HG03139 (cell line): Measurements from ENCODE around the gene BAMBI.

ENCODE experiments used
- ATAC-seq: cut with Tn5 transposase; IDR thresholded peaks from one replicate; pipeline ENCODE4 v1.9.1; 2021; ENCODE audit not compliant: unreplicated experiment

Gene BAMBI

DNA sequence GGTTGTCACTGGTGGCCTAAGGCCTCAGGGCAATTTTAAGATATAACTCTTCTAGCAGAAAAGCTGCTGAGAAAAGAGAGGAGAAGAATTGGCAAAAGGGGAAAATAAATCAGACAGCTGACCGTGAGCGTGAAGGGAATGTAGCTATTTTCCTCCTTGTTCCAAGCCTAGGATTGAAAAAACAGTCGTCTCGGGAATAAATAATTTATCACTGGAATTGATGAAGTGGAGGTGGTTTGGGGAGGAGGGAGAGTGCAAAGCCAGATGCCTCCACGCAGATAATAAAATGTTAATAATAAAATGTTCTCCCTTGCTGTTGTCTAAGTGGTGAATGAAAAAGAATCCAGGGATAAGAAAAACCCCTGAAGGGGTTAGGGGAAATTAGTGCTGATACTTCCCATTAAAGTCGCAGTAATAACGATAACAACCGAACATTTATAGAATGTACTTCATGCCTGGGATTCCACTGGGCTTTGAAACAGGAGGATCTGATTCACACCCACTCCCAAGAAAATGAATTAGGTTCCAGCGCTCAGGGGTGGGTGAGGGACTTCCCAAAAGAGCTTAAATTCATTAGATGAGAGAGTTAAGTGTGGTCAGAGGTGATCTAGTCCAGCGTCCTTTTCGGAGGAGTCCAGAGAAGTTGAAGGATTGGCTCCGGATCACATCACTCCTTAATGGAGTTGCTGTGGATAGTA lies 27.3 kb downstream of the BAMBI start:
- no peak for ATAC-seq

DNA sequence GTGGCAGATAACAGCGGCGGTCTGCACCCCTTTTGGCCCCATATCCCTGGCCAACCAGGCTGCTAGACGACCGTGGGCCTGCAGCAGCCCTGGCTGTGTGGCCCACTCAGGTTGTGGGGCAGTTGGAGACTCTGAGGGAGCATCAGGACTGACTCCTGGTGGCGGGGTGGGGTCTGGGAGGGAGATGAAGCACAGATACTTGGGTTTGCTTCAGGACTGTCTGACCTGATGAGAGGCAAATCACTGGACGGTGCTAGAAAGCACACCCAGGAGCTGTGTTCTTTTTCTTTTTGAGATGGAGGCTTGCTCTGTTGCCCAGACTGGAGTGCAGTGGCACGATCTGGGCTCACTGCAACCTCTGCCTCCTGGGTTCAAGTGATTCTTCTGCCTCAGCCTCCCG lies 28.2 kb downstream of the BAMBI start:
- ATAC-seq = no peak

DNA sequence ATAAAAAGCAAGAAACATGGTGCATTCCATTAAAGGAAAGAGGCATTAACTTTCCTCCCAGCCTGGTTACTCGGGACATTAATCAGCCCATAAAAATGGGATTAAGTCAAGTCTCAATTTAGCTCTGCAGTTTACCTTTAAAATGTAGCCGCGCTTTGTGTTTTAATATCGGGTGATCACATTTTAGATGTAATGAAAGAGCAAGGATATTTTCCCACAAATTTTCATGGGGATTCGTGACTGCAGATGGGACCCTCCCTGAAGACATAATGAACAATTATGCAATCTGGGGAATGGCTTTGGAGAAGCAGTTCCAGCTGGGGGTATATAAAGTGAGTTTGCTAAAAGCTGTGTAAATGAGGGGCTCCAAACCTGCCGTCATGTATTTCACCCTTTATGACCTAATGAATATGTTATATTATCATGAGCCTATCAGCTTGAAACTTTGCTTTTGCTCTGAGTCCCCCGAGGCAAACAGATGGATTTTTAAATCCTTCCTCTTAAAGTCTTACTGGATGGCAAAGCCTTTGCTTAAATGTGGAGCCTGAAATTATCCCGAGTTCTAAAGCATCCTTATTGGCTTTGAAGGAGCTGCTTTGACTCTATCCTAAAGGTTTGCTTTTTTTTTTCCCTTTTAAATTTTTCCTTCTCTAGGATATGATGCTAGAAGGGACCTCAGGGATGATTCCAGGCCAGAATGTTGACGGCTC lies 31.8 kb downstream of the BAMBI start:
- no peak for ATAC-seq

DNA sequence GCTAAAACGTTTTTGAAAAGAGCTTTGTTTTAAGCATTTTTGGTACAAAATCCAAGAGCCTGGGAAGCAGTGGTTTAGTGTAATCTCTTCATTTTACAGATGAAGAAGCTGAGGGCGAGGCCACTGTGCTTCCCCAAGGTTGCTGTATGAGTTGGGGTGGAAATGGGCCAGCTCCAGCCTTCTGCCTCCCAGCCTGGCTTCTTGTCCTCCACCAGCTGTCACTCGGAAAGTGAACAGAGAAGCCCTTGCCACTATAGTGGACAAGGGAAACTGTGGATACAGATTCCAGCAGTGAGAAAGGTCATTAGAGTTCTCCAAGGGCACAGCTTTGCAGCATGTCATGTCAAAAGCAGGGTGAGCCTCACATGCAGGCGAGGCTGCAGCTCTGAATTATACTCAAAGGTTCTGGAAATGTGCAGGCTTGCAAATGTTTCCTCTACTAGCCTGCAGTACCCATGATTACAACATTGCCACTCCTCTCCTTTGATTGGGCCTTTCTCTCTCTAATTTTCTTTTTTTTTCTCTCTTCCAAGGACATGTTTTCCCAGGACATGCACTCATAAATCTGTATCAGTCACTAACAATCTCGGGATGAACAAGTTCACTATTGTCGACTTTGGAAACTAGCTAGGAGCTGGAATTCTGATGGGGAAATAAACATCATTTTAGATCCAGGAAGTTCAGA lies 33.0 kb downstream of the BAMBI start:
- no peak for ATAC-seq

DNA sequence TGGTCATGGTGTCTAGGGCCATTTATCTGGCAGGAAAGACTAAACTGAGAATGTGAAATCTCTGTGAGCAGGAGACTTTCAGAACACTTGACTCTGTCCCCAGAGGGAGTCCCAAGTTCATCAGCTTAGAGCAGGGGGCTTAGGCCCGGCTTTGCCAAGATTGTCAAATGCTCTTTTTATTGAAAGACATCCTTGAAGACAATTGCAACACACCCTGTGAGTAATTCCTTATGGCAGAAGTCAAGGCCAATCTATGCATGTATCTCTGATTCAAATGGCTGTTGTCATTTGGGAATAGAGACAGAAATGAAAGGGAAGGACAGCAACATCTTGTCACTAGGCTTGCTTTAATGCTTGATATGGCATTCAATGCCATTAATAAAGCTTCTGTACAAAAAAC lies 33.7 kb downstream of the BAMBI start:
- no peak for ATAC-seq

DNA sequence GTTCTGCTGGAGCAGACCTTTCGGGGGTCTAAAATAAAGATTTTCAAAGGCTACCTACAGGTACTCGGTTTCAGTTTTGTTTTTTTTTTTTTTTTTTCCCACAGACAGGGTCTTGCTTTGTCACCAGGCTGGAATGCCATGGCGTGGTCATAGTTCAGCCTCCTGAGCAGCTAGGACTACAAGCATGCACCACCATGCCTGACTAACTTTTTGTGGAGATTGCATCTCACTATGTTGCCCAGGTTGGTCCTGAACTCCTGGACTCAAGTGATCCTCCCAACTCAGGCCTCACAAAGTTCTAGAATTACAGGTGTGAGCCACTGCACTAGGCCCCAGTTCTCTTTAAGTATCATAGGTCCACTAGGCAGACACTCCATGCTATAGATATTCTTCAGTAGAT lies 34.5 kb downstream of the BAMBI start:
- no peak for ATAC-seq

DNA sequence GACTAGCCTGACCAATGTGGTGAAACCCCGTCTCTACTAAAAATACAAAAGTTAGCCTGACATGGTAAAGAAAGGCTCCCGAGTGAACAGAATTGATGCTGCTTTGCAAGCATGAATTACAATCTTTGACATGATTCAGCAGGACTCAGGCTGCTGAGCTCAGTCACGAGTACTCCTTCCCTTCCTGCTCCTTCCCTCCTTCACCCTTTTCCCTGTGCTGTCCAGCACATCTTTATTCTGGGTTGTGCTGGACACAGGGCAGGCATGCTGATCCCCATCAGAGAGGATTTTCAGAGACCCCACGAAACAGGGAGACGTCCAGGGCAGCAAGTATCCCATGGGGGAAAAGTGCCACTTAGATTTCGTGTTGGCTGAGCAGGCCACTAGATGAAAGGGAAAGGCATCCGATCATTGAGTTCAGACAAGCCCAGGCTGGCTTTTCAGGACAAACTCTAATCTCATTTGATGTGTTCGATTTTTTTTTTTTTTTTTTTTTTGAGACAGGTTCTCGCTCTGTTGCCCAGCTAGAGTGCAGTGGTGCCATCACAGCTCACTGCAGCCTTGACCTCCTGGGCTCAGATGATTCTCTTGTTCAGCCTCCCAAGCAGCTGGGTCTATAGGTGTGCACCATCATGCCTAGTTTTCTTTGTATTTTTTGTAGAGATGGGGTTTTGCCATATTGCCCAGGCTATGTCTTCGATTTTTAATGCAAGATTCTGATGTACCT lies 36.5 kb downstream of the BAMBI start:
- no peak for ATAC-seq

DNA sequence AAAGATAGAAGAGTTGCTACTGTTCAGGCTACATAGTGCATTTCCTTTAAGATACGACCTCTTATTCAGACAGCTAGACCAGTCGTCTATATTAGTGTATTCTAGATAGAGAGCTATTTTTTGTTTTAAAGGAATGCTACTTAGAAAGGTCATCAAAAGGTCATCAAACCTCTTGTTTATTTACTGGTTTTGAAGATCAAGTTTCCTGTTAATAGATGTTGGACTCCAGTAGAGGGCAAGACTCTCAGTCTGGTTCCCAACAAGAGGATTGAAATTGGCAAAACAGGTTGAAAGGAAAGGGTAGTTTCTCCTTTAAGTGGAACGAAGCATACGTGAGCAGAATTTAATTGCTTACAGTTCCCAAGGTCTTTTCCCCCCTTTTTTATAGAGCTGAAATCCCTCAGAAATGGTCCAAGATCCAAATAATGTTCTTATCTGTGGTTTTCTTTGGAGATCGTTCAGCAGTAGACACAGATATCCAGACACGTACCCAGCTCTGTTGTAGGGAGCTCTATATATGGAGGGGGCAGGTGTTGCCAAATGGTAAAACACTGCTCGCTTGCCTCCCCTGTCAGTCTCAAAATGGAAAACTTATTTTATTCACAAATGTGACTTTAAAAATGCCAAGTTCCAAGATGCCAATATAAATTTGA lies 37.2 kb downstream of the BAMBI start:
- ATAC-seq = no peak

DNA sequence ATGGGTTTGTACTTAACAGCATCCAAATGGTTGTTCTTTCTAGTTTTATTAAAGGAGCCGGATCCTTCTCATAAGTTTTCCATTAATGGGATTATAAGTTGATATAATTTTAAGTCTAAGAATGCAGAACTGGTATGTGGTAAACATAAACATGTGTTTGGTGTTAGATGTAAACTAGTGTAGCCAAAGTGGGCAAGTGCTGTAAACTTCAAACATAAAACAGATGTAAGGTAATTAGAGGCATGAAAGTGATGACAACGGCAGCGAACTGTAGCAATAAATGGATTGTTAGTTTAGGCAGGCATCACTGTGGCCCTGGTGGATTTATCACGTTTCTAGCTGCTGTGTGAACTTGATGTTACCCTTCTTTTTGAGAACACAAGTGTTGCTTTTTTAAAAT lies 37.9 kb downstream of the BAMBI start:
- no peak for ATAC-seq

DNA sequence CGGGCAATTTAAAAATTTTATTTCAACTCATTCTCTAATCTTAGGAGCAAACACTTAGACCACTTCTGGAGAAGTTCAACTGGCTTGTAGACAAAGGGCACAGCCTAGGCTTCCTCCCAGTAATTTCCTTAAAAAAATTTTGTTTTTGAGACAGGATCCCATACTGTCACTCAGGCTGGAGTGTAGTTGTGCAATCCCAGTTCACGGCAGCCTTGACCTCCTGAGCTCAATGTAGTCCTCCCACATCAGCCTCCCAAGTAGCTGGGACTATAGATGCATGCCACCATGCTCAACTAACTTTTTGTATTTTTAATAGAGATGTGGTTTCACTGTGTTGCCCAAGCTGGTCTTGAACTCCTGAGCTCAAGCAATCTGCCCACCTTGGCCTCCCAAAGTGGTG lies 38.4 kb downstream of the BAMBI start:
- no peak for ATAC-seq

DNA sequence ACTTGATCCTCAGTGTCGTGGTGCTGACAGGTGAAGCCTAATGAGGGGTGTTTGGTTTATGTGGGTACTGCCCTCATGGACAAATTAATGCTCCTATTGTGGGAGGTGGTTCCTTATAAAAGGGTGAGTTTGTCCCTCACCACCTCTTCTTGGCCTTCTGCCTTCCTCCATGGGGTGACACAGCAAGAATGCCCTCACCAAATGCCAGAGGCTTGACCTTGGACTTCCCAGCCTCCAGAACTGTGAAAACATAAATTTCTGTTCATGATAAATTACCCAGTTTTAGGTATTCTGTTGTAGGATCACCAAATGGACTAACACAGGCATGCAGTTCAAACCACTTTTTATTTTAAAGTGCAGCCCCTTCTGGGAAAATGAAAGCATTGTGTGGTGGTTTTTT lies 39.4 kb downstream of the BAMBI start:
- no peak for ATAC-seq

DNA sequence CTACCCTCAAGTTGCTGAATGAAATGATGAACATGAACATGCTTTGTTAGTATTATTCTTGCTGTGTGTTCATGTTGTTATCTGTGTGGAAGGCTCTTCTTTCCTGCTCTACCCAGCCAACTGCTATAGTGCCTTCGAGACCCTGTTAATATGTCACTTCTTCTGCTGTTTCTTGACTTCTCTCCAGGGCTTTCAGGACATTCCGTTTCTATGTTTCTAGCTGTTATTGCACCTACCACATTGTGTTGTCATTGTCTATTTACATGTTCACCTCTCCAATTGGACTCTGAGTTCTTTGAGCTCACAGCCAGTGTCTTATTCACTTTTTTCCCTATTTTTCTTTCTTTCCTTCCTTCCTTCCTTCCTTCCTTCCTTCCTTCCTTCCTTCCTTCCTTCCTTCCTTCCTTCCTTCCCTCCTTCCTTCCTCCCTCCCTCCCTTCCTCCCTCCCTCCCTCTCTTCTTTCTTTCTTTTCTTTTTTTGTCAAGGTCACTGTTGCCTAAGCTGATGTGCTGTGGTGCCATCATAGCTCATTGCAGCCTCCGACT lies 40.4 kb downstream of the BAMBI start:
- ATAC-seq = no peak

DNA sequence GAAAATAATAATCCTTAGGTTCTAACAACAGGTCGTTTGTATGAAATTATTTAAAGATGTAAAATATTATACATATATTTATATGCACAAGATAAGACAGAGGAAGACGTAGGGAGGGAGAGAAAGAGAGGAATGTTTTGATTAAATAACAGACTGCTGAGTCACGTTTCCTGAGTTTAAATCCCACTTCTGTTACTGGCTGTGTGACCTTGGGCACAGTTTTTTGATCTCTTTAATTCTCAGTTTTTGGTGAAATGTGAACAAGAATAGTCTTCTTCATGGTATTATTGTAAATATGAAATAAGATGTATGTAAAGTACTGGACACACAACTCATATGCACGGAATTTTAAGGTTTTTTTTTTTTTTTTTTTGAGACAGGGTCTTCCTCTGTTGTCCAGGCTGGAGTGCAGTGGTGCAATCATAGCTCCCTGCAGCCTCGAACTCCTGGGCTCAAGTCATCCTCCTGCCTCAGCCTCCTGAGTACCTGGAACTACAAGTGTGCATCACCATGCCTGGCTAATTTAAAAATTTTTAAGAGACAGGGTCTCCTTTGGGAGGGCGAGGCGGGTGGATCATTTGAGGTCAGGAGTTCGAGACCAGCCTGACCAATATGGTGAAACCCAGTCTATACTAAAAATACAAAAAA lies 42.6 kb downstream of the BAMBI start:
- no peak for ATAC-seq

DNA sequence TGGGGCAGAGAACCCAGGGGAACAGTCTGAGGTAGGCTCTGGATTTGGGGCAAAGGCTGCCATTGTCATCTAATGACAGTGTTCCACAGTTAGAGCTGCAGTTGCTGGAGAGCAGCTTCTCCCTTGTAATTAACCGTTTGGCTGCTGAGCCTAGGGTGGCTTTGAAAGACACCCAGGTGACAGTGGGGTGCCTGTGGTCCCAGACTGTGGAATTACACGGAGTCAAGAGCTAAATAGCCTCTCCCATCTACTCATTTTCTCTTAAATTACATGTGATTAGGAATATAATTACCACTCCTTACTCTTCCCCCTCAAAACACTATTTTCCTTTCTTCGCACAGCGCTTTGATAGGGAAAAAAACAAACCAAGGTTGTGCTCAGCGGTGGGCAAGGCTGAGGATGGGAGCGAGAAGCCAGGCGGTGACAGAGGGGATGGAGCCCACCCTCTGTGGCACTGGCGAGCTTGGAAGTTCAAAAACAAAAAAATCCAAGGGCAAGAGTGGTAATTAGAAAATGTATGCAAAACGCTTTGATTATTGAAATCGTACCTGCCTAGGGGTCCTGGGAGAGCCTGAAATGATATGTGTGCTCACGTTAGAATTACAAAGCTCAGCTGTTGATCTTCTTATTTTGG lies 44.1 kb downstream of the BAMBI start:
- ATAC-seq = no peak

DNA sequence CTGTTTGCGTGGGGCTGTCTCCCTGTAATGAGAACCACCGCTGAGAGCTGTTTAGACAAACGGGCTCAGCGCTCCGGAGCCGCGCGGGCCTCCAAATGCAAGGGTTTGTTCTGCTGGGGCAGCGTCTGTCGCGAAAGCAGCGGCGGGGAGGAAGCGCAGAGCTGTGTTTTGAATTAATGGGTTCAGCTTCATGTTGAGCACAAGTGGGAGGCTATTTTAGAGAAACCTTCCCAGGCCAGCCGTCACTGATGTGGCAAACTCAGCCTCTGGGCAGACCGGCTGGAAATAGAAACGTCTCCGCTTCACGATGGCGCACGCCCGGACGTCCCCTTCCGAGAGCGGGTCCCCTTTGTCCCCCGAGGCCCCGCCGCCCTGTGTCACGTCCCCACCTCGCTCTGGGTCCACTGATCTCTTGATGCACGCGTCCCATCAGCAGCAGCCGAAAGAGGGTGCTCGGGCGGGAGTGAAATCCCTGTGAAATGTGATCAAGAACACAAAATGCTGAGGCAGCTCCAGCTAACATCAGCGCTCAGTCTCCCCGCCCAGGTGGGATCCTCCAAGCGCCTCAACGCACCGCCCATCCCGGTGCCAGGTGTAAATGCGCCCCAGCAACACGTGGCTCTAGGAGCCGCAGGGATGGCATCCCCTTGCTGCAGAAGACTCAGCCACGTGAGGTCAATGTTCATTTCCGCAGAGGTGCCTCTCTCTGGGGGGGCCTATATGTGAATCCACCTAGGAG lies 44.9 kb downstream of the BAMBI start:
- ATAC-seq = no peak

DNA sequence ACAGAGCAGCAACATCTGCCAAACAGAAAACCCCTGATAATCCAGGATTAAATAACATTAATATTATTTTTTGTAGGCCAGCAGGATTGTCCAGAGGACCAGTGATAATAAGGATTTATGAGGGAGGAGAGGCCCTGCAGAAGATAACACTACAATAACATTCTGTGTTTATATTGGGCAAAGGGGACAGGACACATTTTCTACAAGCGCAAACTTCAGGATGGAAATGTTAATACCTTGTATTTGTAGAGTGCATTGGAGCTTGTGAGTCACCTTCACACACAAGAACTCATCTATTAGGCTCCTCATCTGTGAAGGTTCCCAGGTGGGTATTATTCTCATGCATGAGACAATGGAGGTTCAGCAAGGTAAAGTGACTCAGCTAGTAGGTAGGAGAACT lies 51.0 kb downstream of the BAMBI start:
- no peak for ATAC-seq

DNA sequence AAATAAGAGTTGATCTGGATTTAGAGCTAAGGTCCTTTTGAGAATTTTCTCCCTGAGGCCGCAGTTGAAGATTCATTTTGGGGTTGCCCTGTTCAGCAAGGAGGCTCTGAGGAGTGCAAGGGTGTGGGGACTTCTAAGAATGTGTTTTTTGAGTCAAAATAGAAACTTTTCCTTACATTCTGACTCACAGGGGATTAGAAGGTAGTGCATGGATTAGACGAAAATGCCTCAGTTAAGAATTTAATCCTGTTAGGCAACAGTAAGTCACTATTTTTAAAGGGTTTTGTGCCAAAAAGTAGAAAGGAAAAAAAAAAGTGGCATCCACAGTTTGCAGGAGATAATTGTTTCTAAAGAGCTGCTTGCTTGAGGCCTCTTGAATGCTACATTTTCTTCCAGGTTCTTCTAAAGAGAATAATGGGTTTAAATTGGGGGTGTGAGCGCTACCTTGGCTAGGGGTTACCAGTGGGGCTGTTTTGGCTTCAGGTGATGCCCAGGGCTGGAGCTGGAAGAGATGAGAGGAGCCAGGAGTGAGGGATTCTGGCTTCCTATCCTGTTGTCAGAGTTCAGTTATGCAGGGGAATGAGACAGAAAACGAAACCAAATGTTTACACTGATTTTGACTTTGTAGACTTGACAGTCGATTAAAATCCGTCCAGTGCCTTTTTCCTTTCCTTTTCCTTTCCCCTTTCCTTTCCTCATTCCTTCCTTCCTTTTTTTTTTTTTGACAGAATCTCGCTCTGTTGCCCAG lies 52.9 kb downstream of the BAMBI start:
- ATAC-seq = no peak

DNA sequence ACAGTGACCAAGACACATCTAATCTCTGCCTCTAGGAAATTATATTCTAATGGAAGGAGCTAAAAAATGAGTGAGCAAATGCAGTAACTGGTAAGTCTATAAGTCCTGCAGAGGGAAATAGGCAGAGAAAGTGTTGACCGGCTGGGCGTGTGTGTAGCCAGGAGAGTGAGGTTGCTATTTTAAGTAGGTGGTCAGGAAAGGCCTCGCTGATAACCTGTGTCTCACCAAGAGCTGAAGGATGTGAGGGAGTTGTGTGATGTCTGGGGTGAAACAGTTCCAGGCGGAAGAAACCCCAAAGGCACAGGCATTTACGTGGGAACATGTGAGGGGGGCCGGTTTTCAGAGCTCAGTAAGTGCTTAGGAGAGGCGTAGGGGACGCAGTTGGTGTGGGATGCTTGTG lies 54.8 kb downstream of the BAMBI start:
- no peak for ATAC-seq
